AML-193 (cell line): Measurements from ENCODE around the gene IL33.

Experiments
- DNase-seq, 2 experiments: peaks; one replicate each; lab custom pipeline; 2025; lab: John Stamatoyannopoulos, UW

Gene IL33

GRCh38 chr9:6218099-6218502 is 2.5 kb downstream of the IL33 start:
- DNase-seq, result no peak

- DNase-seq, result no peak
Observed at GRCh38 chr9:6219040-6219439, 3.4 kb downstream of the IL33 start.

GRCh38 chr9:6219981-6220380 is 4.4 kb downstream of the IL33 start:
- no peak for DNase-seq

GRCh38 chr9:6224393-6225154 is 9.0 kb downstream of the IL33 start:
- DNase-seq, result no peak

- no peak for DNase-seq
Observed at GRCh38 chr9:6226696-6227095, 11.1 kb downstream of the IL33 start.

GRCh38 chr9:6229186-6229585 is 13.6 kb downstream of the IL33 start:
- DNase-seq, result no peak

GRCh38 chr9:6229619-6230018 is 14.0 kb downstream of the IL33 start:
- no peak for DNase-seq

GRCh38 chr9:6230037-6230780 is 14.6 kb downstream of the IL33 start:
- no peak for DNase-seq

- no peak for DNase-seq
Observed at GRCh38 chr9:6232336-6232945, 16.8 kb downstream of the IL33 start.

- DNase-seq, result no peak
Observed at GRCh38 chr9:6234014-6234413, 18.4 kb downstream of the IL33 start.

GRCh38 chr9:6237267-6237666 is 21.7 kb downstream of the IL33 start:
- no peak for DNase-seq

GRCh38 chr9:6239048-6239461 is 23.4 kb downstream of the IL33 start:
- DNase-seq, result no peak

GRCh38 chr9:6239694-6240093 is 24.1 kb downstream of the IL33 start:
- no peak for DNase-seq

- DNase-seq, result no peak
Observed at GRCh38 chr9:6243746-6244145, 28.1 kb downstream of the IL33 start.

GRCh38 chr9:6247266-6247665 is 31.7 kb downstream of the IL33 start:
- no peak for DNase-seq

- no peak for DNase-seq
Observed at GRCh38 chr9:6268826-6269397, 53.3 kb downstream of the IL33 start.

GRCh38 chr9:6270896-6271295 is 55.3 kb downstream of the IL33 start:
- no peak for DNase-seq

- no peak for DNase-seq
Observed at GRCh38 chr9:6271508-6272228, 56.1 kb downstream of the IL33 start.

GRCh38 chr9:6272229-6272598 is 56.6 kb downstream of the IL33 start:
- DNase-seq, result no peak

- DNase-seq, result no peak
Observed at GRCh38 chr9:6277417-6277816, 61.8 kb downstream of the IL33 start.

- no peak for DNase-seq
Observed at GRCh38 chr9:6301858-6302257, 86.3 kb downstream of the IL33 start.

- DNase-seq, result no peak
Observed at GRCh38 chr9:6302417-6302816, 86.8 kb downstream of the IL33 start.
